Adipose tissue (tissue), 3 donors: ENCODE results near the gene CSPG4. TPM values are rescaled to one million over a fixed set of nuclear protein-coding genes. Genes with fewer than 3 reads are reported as not detected.
"Not testable (repeated sequence)": the region's sequence is repeated elsewhere in the genome, so short reads cannot be mapped to it uniquely, and the experiment has no call there.

Experiments used
- H3K27ac ChIP-seq: one replicate; pipeline ENCODE4 v1.5.1; 2013; ENCODE audit warnings: low read depth, low read length
- WGBS, 3 donors: extraction: QIAGEN DNeasy Blood & Tissue Kit; methylation state at CpG; one replicate each; pipeline ENCODE4 v1.1.7; 2013; 5-methylcytosine and 5-hydroxymethylcytosine counted together
- polyA plus RNA-seq, 3 donors: library from polyadenylated mRNA; stranded (reverse); fragments of 200-250 nt; gene quantifications; one replicate each; pipeline ENCODE4 v1.2.3, GENCODE V29; 2013
- donor health status: healthy with polysubstance abuse.
- donor health status: Bipolar disorder and iron deficiency.
- donor health status: healthy.

CSPG4 gene
- polyA plus RNA-seq, 3 donors, result 7.4 to 82.9 (median 25.3) TPM

DNA sequence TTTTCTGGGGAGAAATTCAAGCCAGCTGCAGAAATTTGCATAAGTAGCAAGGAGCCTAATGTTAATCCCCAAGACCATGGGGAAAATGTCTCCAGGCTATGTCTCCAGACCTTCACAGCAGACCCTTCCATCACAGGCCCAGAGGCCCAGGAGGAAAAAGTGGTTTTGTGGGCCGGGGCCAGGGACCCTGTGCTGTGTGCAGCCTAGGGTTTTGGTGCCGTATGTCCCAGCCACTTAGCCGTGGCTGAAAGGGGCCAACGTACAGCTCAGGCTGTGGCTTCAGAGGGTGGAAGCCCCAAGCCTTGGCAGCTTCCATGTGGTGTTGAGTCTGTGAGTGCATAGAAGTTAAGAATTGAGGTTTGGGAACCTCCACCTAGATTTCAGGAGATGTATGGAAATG, 29.7 kb upstream of the CSPG4 start:
- not testable (repeated sequence) for H3K27ac ChIP-seq
- WGBS, 3 donors, result 93 to 97% (median 94%) methylated on average over 4 of the region's 4 CpGs

DNA sequence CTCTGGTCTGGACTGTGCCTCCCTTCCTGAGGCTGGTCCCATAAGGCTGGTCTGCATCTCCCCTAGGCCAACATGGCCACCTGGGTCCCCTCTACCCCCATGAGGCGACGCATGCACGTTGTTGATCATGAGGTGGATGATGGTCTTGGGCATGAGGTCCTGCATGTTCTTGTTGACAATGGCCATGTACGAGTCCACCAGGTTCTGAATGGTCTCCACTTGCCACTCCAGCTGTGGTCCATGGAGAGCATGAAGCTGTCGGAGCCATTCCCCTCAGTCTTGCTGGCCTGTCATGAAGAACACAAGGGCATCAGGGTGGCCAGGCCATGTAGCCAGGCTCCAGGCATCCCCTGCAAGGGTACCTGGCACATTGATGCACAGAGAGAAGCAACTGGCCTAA, 27.1 kb upstream of the CSPG4 start:
- no peak overlapping the region for H3K27ac ChIP-seq
- WGBS, 3 donors, result 95 to 98% (median 96%) methylated on average over 5 of the region's 5 CpGs

DNA sequence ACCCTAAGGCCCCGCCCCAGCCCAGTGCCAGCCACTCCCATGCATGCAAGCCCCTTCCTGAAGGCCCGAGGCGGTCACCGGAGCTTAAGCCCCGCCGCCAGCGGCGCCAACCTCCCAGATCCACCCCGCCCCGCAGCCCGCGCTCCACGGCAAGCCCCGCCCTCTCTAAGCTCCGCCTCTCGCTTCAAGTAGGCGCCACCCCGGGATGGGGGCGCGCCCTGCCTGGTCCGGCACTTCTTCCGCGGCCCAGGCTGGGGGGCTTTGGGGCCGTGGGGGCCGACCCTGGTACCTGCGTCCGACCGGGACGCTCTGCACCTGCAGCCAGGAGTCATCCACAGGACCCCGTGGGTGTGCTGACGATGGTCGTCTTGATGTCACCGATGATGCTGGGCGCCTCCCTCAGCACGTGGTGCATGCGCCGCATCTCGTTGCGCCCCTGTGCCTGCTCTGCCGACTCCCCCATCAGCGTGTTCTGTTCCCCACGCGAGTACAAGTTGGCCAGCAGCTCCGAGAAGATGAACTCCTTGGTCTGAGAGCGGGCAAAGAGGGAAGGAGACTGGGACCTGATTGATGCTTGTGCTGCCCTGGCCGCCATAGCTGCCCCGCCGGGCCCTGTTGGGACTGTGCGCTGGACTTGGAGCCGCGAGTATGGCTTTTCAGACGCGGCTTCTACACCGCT, 26.1 kb upstream of the CSPG4 start:
- no peak overlapping the region for H3K27ac ChIP-seq

DNA sequence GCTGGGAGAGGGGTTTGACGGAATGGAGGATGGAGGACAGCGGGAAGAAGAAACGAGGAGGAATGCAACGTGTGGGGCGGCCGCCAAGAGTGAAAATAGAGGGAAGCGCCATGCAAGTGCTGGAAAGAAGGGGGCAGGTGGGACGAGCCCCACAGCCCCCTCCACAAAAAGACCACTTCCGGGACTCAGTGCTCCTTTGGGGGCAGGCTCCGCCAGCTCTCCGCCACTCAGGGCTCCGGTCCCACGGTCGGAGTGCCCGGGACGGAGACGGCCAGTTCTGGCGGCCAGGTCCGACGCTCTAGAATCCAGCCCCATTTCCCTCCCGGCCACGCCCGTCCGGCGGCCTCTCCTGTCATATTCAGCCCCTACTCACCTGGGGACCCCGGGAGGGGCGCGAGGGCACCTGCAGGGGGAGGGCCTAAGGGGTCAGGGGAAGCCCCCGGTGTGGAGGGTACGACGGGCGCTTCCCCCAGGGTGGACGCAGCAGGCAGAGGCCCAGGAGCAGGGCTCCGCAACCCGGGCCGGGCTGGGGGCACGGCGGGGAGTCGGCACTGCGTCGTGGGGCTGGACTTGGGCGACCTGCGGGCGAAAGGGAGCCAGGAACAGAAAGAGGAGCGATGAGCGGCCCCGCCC, 25.5 kb upstream of the CSPG4 start:
- H3K27ac ChIP-seq, result no peak overlapping the region
- 4 to 6% (median 5%) methylated on average over 34 to 47 of the region's 47 CpGs for WGBS, 3 donors

More for the DNA sequence above, 26.1 kb upstream of the CSPG4 start:
- WGBS, 3 donors, result 3 to 8% (median 6%) methylated on average over 51 to 54 of the region's 54 CpGs

GRCh38 chr15:75737116-75738013, 24.7 kb upstream of the CSPG4 start:
- WGBS, 3 donors, result 65 to 76% (median 72%) methylated on average over 14 of the region's 14 CpGs
- H3K27ac ChIP-seq, result not testable (repeated sequence)

DNA sequence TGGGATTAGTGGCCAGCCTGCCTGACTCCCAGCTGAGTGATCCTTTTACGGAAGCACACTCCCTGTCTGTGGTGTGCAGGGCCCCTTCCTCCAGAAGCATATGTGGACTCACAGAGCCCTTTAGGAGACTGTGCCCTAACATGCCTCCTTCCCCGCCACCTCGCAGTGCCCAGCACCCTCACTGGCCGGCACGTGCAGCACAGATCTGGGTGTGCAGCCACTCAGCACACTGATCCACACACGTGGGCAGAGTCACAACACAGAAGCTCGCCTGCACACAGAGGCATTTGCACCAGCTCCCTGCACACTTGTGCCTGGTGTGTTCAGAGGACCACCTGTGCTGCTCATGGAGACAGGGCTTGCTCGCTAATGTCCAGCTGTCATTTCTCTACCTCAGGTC, 23.6 kb upstream of the CSPG4 start:
- WGBS, 3 donors, result 88 to 93% (median 89%) methylated on average over 8 of the region's 8 CpGs
- no peak overlapping the region for H3K27ac ChIP-seq

GRCh38 chr15:75734861-75735760, 22.5 kb upstream of the CSPG4 start:
- H3K27ac ChIP-seq, result not testable (repeated sequence)
- WGBS, 3 donors, result 72 to 86% (median 80%) methylated on average over 27 of the region's 27 CpGs

- H3K27ac ChIP-seq, result no peak overlapping the region
- 90 to 96% (median 93%) methylated on average over 14 of the region's 14 CpGs for WGBS, 3 donors
Observed at GRCh38 chr15:75733761-75734651, 21.4 kb upstream of the CSPG4 start.

DNA sequence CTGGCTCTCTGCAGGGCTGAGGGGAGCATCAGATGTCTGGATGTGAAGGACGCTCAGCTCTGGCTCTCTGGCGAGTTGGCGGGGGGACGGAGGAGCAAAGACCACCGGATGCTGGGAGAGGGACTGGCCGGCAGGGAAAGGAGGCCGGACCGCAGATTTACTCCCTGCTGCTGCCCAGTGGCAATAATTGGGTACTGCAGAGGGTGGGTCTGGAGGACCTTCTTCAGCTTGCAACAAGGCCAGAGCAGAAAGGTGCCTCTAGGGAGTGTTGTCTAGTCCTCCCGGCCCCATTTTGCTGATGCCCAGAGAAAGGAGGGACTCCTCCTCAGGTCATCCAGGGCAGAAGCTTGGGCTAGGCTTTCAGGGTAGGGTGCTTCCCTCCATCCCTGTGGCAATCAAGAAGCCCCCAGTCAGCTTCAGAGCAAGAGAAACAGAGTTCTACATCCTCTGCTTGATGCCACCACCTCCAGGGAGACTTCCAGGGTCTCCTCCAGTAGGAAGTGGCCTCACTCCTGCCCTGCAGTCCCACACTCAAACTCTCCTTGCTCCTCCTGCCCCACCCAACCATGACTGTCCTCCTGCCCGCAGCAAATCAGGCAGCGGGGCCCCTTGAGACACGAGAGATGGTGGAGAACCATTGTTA, 20.3 kb upstream of the CSPG4 start:
- 25 to 29% (median 27%) methylated on average over 12 of the region's 12 CpGs for WGBS, 3 donors
- no peak overlapping the region for H3K27ac ChIP-seq

DNA sequence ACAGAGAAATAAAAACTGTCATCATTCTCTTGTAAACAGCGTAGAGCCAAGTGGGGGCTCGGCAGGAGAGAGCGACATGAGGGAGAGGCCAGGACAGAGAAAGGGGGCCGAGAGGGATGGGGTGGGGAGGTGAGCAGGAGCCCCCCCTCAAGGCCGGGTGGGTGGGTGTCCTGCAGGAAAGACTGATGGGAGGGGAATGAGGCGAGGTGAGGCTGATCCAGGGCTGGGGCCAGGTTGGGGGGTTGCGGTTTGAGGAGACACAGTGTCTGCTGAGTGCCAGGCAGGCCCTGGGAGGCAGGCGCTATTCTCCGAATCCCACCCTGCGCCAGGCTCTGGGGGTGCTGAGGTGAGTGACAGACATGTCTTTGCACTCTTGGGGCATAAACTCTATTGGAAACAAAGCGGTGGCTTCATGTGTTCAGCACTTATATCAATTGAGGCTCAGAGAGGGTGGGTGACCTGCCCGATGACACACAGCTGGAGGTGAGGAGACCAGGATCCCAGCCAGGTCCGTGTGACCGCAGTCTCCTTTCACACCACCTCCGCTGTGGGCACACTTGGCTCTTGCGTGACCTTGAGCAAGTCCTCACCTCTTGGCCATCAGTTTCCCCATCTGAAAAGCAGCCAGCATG, 19.6 kb upstream of the CSPG4 start:
- 36 to 48% (median 39%) methylated on average over 16 of the region's 16 CpGs for WGBS, 3 donors
- no peak overlapping the region for H3K27ac ChIP-seq

- H3K27ac ChIP-seq, result no peak overlapping the region
- WGBS, 3 donors, result 20 to 50% (median 25%) methylated on average over 28 of the region's 28 CpGs
Observed at GRCh38 chr15:75731248-75732151, 18.9 kb upstream of the CSPG4 start.

DNA sequence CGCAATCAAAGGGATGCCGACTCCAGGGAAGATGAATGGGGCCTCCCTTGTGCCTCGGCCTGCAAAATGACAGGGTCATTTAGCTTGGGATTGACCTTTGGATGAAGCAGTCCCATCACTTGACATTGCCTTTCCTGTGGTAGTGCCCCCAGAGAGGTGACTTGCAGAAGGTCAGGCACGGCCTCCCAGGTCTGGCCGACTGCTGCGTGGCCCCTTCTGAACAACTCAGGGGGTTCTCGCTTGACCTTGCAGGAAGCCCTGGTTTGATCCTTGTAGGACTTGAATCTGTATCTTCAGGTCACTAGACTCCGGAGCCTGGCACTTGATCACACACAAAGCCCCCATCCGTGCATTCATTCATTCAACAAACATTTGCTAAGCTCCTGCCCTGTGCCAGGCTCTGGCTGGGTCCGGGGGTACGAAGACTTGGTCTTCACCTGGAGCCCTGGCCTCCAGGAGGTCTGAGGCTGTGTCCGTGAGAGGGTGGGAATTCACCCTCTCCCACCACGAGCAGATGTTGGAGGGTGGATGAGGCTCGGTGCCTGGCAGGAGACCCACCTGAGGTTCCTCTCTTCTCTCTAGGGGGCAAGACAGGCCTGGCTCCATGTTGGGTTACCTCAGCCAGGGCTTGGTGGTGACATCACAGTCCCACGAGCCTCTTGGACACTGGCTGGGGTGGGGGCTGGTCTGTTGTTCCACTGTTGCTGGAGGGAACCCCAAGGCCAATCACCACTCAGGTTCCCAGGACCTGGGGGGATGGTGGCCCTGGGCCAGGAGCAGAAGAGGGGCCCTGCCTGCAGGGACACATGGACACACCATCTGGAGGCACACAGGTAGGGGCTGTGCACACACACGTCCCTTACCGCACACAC, 18.0 kb upstream of the CSPG4 start:
- 86 to 91% (median 91%) methylated on average over 17 of the region's 17 CpGs for WGBS, 3 donors
- H3K27ac ChIP-seq, result not testable (repeated sequence)

DNA sequence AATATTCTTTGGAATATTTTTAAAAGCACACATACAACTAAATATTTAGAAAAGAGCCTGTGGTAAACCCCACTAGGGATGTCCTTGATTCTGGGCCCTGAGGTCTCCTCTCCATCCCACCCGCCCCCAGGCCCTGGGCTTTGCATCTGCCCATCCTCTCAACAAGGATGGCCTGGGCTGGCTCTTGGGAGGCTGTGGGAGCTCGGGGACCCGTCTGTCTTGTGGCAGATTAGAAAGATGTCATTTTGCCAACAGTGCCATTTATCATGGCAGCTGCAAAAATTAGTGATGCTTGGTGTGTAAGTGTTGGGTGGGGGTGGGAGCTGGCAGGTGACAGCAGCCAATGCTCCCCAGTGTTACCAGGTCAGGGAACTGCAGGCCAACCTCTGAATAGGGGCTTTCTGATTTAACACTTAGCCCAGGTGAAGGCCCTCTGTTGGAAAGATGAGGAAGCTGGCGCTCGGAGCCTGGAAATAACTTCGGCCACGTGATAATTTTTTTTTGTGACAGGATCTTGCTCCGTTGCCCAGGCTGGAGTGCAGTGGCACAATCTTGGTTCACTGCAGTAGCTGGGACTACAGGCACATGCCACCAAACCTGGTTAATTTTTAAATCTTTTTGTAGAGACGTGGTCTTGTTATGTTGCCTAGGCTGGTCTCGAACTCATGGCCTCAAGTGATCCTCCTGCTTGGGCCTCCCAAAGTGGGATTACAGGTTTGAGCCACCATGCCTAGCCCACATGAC, 16.9 kb upstream of the CSPG4 start:
- no peak overlapping the region for H3K27ac ChIP-seq
- 70 to 78% (median 78%) methylated on average over 10 of the region's 10 CpGs for WGBS, 3 donors
